CD4-positive, alpha-beta T cell (primary cell): ENCODE data around the gene SIX6. TPM values are rescaled to one million over a fixed set of nuclear protein-coding genes. Genes with fewer than 3 reads are reported as not detected.

Source experiments
- ATAC-seq: fragments of 200-7000 bp; cut with Tn5 transposase; one replicate; pipeline ENCODE4 v1.10.0; 2022; ENCODE audit warnings: mild to moderate bottlenecking; ENCODE audit not compliant: poor library complexity
- CTCF ChIA-PET: fragments of 350-600 bp; sonication (Branson Sonifier 250); formaldehyde crosslinking; loops from one replicate; lab custom pipeline; 2021; ENCODE audit warnings: antibody characterized with exemption, inconsistent platforms; lab: Charles Lee
- POLR2A ChIA-PET: fragments of 350-600 bp; sonication (Branson Sonifier 250); formaldehyde crosslinking; loops from one replicate; lab custom pipeline; 2021; ENCODE audit warnings: antibody characterized with exemption, inconsistent platforms; lab: Charles Lee
- DNase-seq, 14 experiments: peaks; one replicate each; pipeline ENCODE4 v3.0.0-alpha.2; 2013 to 2020; ENCODE audit warnings: mixed read lengths in 2 of 14
- H3K27ac ChIP-seq, 2 donors: one replicate each; pipeline versions ENCODE4 v1.5.1 to v1.7.0; 2013; ENCODE audit warnings: low read length in 2 of 2, low read depth in 1 of 2, mild to moderate bottlenecking in 1 of 2
- H3K27me3 ChIP-seq, 2 experiments: 1 replicate in 1 of 2; 2 replicates in 1 of 2; pipeline versions ENCODE4 v1.6.1 to v1.7.0; 2013; ENCODE audit warnings: low read length in 2 of 2, control low read depth in 1 of 2, mild to moderate bottlenecking in 1 of 2, moderate library complexity in 1 of 2; ENCODE audit not compliant: insufficient read depth in 2 of 2, control insufficient read depth in 1 of 2
- H3K36me3 ChIP-seq: one replicate; pipeline ENCODE4 v1.6.1; 2013; ENCODE audit warnings: low read length, control low read depth; ENCODE audit not compliant: insufficient read depth
- H3K4me1 ChIP-seq: one replicate; pipeline ENCODE4 v1.6.1; 2013; ENCODE audit warnings: low read length, control low read depth; ENCODE audit not compliant: insufficient read depth
- H3K4me3 ChIP-seq: one replicate; pipeline ENCODE4 v1.5.1; 2013; ENCODE audit warnings: mild to moderate bottlenecking, low read length, moderate library complexity
- H3K9me3 ChIP-seq, 2 experiments: 1 replicate in 1 of 2; 2 replicates in 1 of 2; pipeline versions ENCODE4 v1.6.1 to v1.7.0; 2013; ENCODE audit warnings: low read length in 2 of 2, mild to moderate bottlenecking in 2 of 2, control low read depth in 1 of 2, moderate library complexity in 1 of 2; ENCODE audit not compliant: control insufficient read depth in 1 of 2, insufficient read depth in 1 of 2
- H3K27ac Mint-ChIP-seq: one replicate; pipeline ENCODE4 v1.8.0; 2020; ENCODE audit warnings: mixed read lengths
- H3K27me3 Mint-ChIP-seq: one replicate; pipeline ENCODE4 v1.8.0; 2021; ENCODE audit warnings: mixed read lengths
- H3K36me3 Mint-ChIP-seq: one replicate; pipeline ENCODE4 v1.8.0; 2021; ENCODE audit warnings: low read depth, mixed read lengths
- H3K4me1 Mint-ChIP-seq: one replicate; pipeline ENCODE4 v1.8.0; 2021; ENCODE audit warnings: low read depth, mixed read lengths
- H3K4me3 Mint-ChIP-seq: one replicate; pipeline ENCODE4 v1.8.0; 2020; ENCODE audit warnings: mild to moderate bottlenecking, mixed read lengths
- H3K9me3 Mint-ChIP-seq: one replicate; pipeline ENCODE4 v1.8.0; 2020; ENCODE audit warnings: mixed read lengths
- CTCF ChIP-seq: fragments of 200-600 bp; IDR thresholded peaks from one replicate; pipeline ENCODE4 v1.8.0; 2022; ENCODE audit warnings: antibody characterized with exemption, mild to moderate bottlenecking
- intact Hi-C, 2 experiments: fragments of 100-400 bp; cut with DNase I in 1 of 2; cut with micrococcal nuclease in 1 of 2; formaldehyde crosslinking; loops; one replicate each; pipeline versions ENCODE4 v1.15.1 to v1.9.0; 2023 to 2025; cut with DNase I, micrococcal nuclease
- total RNA-seq, 174 experiments: library from RNA in 2 of 174; stranded (reverse) in 2 of 174; gene quantifications; one replicate each; pipeline ENCODE4 v1.2.3 and lab custom pipeline; 2021 to 2026

SIX6 gene
- total RNA-seq, 2 experiments from 2014 or later, result not detected

GRCh38 chr14:60537663-60538062 is 28.7 kb downstream of the SIX6 start:
- H3K4me1 ChIP-seq, result no peaks in the 10 kb centered on the region
- no peaks in the 10 kb centered on the region for H3K36me3 Mint-ChIP-seq
- no peaks in the 10 kb centered on the region for H3K4me1 Mint-ChIP-seq
- H3K27ac Mint-ChIP-seq, result no peak overlapping the region
- peaks cover 0 to 16% of the 10 kb centered on the region in 2 experiments for H3K9me3 ChIP-seq
- H3K36me3 ChIP-seq, result no peaks in the 10 kb centered on the region
- peaks cover 36% of the 10 kb centered on the region for H3K27me3 Mint-ChIP-seq
- POLR2A ChIA-PET, result no interaction called here
- CTCF ChIA-PET, result no interaction called here
- ATAC-seq, result no peak
- DNase-seq, result no peak
- H3K27ac ChIP-seq, result no peak overlapping the region
- peaks cover 0 to 4% of the 10 kb centered on the region in 2 experiments for H3K27me3 ChIP-seq
- TF ChIP-seq CTCF, result no peak
- no peak overlapping the region for H3K4me3 Mint-ChIP-seq
- no peak overlapping the region for H3K4me3 ChIP-seq
- peaks cover 14% of the 10 kb centered on the region for H3K9me3 Mint-ChIP-seq
- intact Hi-C loops, result no loop called here

GRCh38 chr14:60544659-60545058 is 35.7 kb downstream of the SIX6 start:
- peaks cover 4 to 6% of the 10 kb centered on the region in 2 experiments for H3K27me3 ChIP-seq
- H3K36me3 Mint-ChIP-seq, result no peaks in the 10 kb centered on the region
- ATAC-seq (no peak), DNase-seq (no peak)
- no peaks in the 10 kb centered on the region for H3K36me3 ChIP-seq
- peaks cover 3 to 16% of the 10 kb centered on the region in 2 experiments for H3K9me3 ChIP-seq
- H3K27ac Mint-ChIP-seq, result no peak overlapping the region
- no peak overlapping the region for H3K4me3 ChIP-seq
- ChIA-PET POLR2A (no interaction called here), CTCF (no interaction called here)
- peaks cover 44% of the 10 kb centered on the region for H3K27me3 Mint-ChIP-seq
- H3K4me1 ChIP-seq, result no peaks in the 10 kb centered on the region
- intact Hi-C loops, result no loop called here
- no peak for TF ChIP-seq CTCF
- H3K9me3 Mint-ChIP-seq, result peaks cover 18% of the 10 kb centered on the region
- no peak overlapping the region for H3K4me3 Mint-ChIP-seq
- no peaks in the 10 kb centered on the region for H3K4me1 Mint-ChIP-seq
- no peak overlapping the region for H3K27ac ChIP-seq

- Histone ChIP-seq H3K4me3 (no peak overlapping the region), H3K4me1 (no peaks in the 10 kb centered on the region), H3K9me3 (peaks cover 0 to 12% of the 10 kb centered on the region in 2 experiments), H3K27ac (no peak overlapping the region), H3K36me3 (no peaks in the 10 kb centered on the region), H3K27me3 (peaks cover 8 to 12% of the 10 kb centered on the region in 2 experiments)
- no peaks in the 10 kb centered on the region for H3K9me3 Mint-ChIP-seq
- ATAC-seq (no peak), DNase-seq (no peak)
- TF ChIP-seq CTCF, result no peak
- no peaks in the 10 kb centered on the region for H3K4me1 Mint-ChIP-seq
- intact Hi-C loops, result no loop called here
- peaks cover 30% of the 10 kb centered on the region for H3K27me3 Mint-ChIP-seq
- POLR2A ChIA-PET, result no interaction called here
- H3K36me3 Mint-ChIP-seq, result no peaks in the 10 kb centered on the region
- H3K4me3 Mint-ChIP-seq, result no peak overlapping the region
- CTCF ChIA-PET, result no interaction called here
- H3K27ac Mint-ChIP-seq, result no peak overlapping the region
Measured at GRCh38 chr14:60553808-60554207, 44.9 kb downstream of the SIX6 start.
